Activated CD4-positive, alpha-beta T cell treated with anti-CD3 and anti-CD28 coated beads, Interleukin-2, amount 50 U/mL, for 24 hours (primary cell): ENCODE data around the gene PRKAR2B.
A peak's percentile ranks its signal among the peaks of the same experiment; 100 is the strongest.

Experiments used
- DNase-seq, 2 donors: peaks; one replicate each; pipeline ENCODE4 v3.0.0-alpha.2; 2020; ENCODE audit warnings: low read depth in 1 of 2, low spot score in 1 of 2

PRKAR2B gene

DNA sequence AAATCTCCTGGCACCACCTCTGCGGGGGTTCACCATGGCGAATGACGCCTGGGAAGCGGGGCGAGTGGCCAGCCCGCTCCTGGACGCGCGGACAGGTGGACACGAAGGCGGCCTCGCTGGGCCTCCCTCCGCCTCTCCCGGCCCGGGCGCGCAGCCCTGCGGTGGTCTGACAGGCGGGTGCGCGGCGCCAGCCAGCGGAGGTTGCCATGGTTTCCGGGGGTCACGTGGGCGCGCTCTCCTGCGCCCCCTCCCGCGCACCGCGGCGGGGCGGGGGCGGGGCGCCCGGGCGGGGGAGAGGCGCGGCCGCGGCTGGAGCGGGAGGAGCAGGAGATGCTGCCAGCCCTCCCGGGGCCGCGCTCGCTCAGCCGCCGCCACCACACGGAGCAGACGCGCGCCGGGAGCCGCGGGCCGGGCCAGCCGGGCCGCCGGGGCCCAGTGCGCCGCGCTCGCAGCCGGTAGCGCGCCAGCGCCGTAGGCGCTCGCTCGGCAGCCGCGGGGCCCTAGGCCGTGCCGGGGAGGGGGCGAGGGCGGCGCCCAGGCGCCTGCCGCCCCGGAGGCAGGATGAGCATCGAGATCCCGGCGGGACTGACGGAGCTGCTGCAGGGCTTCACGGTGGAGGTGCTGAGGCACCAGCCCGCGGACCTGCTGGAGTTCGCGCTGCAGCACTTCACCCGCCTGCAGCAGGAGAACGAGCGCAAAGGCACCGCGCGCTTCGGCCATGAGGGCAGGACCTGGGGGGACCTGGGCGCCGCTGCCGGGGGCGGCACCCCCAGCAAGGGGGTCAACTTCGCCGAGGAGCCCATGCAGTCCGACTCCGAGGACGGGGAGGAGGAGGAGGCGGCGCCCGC is at the start of gene PRKAR2B:
Gene PRKAR2B (plus strand): TSS at position 359 of the 848 bp plus-strand sequence. CDS start 203 bp downstream, at position 562.
- peak; percentile 26 to 34 for DNase-seq

DNA sequence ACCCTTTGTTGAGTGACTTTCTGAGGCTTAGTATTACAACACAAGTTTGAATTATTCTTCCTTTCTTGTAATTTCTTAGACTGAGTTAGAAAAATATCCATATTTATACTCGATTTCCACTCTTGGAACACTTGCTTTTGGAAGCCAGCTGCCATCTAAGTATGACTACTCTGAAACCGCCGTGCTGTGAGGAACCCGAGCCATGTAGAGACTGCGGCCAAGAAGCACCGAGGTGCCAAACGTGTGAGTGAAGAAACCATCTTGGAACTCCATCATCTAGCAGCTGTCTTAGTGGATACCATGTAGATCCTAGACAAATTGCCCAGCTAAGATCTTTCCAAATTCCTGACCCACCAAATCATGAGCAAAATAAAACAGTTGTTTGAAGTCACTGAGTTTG is 49.7 kb upstream of the PRKAR2B start:
- DNase-seq, result no peak

DNA sequence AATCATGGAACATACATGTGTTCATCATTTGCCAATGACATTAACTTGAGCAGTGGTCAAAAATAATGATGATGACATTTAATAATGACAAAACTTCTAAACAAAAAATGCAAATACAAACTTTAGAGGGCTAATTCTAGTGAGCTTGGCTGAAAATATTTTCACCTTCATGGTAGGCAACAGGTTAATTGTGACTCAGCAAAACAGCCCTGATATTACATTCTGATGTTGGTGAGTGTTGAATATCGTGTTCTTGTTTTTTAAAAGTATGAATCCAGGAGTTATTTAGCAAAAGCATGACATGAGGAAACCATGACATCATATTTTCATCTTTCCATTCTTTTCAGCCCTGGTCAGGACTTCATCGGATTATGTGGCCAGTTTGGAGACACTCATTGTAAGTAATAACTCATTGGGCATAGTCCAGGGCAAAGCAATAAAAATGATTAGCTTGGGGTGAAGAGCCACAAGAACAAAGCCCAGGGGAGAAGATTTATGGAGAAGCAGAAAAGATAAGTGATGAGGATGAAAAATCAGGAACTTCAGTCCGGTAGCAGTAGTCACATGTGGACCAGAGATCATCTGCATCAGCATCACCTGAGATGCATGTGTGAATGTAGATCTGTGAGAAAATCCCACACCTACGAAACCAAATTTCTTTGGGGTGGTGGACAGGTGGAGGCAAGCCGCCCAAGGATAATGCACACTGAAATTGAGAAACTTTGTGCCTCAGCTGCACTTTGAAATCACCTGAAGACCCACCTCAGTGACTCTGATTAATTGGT is 46.8 kb upstream of the PRKAR2B start:
- no peak for DNase-seq

DNA sequence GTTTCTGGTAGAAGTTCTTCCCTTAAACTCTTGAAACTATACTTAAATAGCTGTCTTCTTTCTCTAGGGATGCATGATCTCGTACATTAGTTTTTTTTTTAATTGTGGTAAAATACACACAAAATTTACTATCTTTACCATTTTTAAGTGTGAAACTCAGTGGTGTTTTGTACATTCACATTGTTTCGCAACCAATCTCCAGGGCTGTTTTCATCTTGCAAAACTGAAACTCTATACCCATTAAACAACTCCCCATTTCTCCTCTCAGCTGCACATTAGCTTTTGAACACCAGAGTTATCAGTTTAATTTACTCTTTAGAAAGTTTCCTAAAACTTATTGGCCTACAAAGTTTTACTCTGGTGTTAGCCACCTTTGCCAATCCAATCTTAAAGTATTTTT is 45.5 kb upstream of the PRKAR2B start:
- DNase-seq, result no peak

DNA sequence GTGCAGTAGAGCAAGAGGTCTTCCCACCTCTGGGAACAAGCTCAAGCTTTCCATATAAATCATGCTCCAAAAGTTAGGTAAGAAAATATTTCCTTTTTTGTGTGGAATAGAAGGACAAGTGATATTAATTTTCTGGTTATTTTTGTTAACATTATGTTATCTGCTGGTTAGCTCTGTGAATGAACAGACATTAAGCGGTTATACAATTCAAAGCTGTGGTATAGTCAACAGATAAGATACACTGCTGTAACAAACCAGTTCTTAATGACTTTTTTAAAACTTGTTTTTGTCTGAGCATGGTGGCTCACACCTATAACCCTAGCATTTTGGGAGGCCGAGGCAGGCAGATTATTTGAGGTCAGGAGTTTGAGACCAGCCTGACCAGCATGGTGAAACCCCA is 43.0 kb upstream of the PRKAR2B start:
- no peak for DNase-seq

DNA sequence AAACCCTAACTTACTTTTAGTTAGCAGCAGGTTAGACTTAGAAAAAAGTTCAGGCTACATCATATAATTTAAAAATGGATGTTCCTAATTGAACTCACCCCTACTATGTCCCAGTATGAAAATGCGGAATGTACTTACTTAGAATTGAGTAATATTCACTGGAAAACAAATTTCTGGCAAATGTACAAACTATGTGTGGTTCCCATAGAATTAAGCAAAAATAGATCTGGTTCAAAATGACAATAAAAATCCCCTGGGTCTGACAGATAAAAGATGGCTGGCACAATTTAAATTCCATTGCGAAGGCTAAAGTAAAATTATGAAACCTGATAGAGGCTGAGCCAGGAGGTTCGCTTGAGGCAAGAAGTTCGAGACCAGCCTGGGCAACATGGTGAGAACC is 42.4 kb upstream of the PRKAR2B start:
- DNase-seq, result no peak

DNA sequence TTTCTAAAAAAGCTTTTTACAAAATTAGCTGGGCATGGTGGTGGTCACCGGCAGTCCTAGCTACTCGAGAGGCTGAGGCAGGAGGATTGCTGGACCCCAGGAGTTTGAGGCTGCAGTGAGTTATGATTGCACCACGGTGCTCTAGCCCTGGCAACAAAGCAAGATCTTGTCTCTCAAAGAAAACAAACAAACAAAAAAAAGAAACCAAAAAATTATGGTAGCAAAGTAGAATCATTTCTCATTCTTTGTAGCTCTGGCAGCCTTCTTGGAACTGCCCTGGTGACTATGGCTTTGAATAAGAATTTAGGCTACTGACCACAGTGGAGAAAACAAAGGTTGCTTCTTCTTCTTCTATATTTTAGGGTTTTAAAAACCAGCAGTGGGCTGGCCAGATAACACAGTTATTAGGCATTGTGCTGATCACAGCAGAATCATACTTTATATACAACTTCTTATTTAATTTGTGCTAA is 41.9 kb upstream of the PRKAR2B start:
- DNase-seq, result no peak

DNA sequence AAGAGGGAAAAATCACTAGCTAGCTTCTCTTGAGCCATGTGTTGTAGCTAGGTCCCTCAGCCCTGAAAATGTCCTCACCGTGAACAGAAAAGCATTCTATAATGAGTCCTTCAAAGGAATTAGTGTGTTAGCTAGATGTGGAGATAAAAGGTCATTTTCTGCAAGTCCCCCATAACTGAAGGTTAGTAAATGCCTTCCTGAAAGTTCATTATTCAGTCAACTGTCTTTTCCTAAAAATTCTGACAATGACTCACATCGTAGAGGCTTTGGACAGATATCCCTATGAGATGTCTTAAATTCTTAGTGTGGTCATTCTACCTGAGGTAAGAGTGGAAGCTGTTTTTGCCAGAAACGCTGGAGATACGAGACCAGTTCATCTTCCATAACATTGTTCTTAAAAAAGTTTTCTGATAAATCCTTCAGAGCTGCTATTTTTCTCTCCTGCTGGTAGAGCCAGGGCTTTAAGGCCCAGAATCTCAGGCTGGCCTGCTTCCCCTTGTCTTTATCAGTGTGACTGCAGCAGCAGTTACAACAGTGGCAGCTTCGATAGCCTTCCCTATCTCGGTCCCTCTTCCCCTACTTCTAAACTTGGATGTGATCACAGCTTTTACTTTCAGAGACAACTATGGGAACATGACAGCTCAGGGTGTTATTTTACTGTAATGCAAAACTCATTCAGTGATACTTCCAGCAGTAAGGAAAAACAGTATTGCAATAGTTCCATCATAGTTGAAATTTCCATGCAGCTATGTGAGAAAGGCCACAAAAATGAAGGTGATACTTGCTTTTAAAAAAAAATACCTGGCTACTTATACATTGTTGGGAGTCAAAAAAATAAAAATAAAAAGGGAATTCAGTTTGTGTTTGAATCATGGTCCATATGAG is 37.3 kb upstream of the PRKAR2B start:
- no peak for DNase-seq

DNA sequence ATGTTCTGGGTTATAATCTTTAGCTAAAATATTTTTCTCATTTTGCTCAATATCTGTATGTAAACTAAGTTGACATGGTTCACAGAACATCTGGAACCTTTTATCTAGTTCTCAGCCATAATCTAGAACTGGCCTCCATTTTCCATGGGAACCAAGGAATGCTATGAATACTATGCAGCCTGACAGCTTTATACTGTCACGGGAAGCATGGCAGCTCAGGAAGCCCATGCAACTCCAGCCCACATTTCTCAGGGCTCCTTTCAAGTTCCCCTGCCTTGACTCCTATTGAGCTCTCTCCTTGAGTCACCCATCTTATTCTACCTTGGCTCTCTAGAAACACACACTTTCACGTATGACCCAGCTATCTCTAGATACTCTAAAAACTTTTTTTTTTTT is 36.6 kb upstream of the PRKAR2B start:
- no peak for DNase-seq

DNA sequence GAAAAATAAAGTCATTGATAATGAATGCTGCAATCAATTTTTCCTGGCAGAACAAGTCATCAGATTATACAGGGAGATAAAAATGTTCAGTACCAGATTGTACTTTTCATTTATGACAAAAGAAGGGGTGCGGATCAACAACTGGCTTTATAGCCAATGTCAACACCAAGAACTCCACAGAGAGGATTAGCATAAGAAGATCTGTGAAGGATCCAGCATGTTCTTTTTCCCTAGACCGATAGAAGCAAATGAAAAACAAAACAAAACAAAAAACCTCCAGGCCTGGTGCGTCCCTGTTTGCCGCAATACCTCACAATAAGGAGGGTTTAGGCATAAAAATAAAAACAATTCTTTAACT is 34.7 kb upstream of the PRKAR2B start:
- DNase-seq, result no peak

DNA sequence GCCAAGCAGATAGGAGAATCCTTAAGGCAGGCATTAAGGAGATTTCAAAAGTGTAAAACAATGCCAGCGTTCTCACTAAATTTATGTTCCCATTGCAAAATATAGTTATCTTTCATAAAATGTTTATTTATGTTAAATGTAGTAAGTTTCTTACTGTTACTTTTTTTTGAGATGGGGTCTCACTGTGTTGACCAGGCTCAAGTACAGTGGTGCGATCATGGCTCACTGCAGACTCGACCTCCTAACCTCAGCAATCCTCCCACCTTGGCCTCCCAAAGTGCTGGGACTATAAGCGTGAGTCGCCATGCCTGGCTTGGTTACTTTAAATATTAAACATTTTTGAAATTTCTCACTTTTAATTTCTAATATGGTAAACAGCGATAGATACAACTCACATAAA is 31.8 kb upstream of the PRKAR2B start:
- DNase-seq, result no peak

DNA sequence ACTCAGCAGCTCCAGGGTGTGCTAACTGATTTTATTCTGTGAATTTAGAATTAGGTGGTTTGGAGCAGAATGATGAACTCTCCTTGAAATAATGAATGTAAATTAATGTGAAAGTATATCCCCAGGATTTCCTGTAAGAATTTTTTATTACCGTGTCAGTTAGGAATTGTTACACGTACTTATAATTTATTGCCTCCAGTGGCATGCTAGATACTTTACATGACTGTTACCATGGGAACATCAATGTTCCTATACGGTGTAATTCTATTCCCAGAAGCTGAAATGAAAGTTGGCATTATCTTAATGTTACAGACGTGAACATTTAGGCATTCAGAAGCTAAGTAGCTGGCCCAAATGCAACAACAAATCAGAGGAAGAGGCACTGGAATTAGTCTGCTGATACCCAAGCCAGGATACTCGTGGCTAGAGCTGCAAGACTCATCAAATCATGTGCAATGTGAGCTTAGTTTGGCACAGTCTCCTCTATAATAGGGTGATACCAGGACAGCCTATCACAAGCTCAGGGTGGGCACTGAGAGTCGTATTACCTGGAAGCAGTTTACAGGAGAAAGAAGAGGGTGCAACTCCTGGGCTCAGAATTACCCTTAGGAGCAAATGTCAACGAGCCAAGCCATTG is 30.0 kb upstream of the PRKAR2B start:
- DNase-seq, result no peak

DNA sequence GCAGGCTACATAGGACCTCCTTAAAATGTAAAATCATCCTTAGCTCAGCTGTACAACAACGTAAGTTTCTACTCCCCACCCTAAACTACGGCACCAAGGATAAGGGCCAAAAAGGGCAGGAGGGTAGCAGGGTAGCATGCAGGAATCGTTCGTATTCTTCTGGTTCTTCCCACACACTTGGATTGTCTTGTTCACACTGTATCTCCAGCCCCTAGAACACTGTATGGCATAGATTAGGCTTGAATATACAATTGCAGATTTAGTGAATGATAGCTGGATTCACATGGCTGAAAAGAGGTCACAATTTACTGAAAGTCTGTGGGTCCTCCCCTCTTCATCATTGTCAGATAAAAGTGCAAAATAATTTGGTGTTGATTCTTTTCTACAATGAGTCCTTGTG is 28.2 kb upstream of the PRKAR2B start:
- no peak for DNase-seq

DNA sequence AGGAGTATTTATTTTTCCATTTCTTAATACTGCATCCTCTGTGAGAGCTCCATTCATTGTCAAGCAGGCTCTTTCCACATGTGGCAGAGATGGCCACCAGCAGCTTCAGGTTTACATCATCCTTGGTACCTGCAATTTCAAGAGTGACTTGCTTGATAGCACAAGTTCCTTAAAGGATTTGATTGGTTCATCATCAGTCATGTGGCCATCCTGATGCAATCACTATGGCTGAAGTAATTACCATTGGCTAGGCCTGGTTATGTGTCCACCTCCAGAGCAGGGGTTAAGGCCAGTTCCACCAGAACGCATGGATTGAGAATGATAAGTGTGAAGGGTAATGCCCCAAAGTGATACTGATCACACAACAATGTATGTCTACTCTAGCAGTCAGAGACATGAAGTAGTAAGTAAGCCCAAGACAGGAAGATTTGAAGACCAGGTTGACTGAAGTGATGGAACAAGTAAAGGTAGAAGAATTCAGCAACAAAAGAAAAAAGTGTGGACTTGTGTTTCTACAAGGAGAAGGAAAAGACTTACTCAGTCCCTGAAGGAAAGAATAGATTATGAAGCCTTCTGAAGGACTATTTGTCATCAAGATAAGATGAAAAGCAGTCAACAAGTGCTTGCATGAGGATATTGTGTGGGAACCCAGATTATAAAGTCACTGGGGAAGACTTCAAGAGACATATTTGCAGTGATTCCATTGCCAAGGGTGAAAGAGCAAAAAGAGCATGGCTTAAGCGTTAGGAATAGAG is 26.4 kb upstream of the PRKAR2B start:
- no peak for DNase-seq

DNA sequence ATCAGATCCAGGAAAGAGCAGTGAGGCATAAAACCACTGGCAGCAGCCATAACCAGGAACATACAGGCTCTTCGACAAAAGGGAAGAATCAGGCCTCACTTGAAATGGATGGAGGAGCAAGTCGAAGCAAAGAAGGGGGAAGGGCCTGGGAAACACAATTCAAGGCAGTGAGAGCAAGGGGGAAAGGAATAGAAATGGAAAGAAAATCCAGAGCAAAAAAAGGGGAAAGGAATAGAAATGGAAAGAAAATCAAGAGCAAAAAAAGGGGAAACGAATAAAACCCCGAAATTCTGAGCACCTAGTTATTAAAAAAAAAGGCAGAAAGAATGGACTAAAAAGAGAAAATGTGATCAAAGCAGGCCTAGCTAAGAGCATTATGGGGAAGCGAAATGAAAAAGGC is 24.1 kb upstream of the PRKAR2B start:
- DNase-seq, result no peak

DNA sequence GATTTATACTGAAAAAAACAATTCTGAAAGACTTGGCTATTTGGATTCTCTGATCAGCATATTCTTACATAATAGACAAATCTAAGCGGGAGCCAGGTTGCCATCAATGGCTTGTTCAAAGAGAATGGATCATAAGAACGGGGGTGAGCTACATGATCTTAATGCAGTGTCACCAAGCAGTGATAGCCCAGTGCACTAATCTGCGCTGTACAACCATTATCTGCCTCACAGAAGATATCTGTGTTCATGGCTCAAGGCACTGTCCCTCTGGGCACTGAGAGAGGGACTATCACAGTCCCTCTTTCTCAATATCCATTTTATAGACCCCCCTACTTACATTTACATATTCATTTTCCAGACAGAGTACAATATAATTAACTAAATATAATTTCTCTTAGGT is 22.9 kb upstream of the PRKAR2B start:
- DNase-seq, result no peak

DNA sequence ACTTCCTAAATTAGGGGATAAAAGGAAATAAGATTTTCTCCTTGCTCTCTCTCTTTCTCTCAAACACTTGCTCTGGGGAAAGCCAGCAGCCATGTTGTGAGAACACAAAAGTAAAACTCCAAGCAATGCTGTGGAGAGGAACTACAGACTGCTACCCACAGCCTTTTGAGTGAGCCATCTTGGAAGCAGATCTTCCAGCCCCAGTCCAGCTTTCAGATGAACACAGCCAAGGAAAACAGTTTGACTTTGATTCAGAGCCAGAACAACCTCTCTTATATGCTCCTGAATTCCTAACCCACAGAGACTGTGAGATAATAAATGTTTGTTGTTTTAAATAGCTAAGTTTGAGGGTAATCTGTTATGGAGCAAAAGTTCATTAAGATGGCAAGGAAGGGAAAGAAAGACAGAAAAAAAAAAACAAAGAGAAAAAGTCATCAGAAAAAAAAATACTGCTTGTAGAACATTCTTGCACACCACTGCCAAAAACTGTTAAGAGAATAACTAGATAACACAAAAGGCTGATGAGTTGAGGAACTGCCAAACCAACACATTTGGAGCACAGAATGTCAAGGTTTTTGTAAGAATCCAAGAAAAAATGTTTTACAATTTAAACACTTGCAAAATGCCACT is 20.9 kb upstream of the PRKAR2B start:
- no peak for DNase-seq

DNA sequence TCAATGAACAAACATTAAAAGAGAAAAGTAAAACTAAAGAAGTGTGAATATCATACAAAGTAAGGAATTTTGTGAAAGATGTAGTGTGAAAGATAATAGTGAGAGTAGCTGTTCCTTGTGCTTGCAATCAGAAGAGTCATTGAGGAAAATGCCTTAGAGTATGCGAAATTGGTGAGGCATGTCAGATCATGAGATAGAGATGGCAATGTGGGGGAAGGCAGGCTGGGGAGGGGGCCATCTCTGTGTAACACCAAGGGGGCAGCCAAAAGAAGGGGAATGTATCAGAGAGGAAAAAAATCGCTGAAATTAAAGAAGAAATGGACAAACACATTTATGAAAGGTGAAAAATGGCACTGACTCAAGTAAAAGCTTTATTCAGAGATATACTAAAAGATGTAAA is 19.6 kb upstream of the PRKAR2B start:
- DNase-seq, result no peak

DNA sequence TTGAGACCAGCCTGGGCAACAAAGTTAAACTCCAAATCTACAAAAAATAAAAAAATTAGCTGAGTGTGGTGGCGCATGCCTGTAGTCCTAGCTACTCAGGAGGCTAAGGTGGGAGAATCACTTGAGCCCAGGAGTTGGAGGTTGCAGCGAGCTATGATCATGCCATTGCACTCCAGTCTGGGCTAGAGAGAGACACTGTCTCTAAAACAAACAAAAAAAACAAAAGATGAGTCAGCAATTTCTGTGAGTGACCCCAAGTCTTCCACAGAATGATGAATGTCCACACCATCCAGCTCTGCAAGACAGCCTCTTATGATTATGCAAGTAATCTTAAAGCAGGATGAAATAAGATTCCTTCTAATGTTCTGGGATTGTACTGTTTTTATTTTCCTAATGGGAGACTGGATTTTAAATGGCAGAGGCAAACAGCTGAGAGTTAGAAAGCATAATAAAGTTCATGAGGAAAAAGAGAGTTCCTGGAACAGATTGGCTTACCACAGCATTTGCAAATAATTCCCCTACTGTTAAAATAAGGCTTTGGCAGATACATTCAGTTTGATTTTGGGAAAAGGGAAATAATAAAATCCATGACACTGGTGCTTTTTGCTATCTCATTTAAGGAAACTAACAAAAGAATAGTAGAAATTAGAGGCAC is 18.9 kb upstream of the PRKAR2B start:
- DNase-seq, result no peak
